Endothelial cell of umbilical vein (primary cell): ENCODE results near the gene POLN. TPM values are rescaled to one million over a fixed set of nuclear protein-coding genes. Genes with fewer than 3 reads are reported as not detected.

Source experiments
- BruUV-seq: library from RNA; stranded (reverse); fragments of 400-500 nt; replicated peaks from 2 replicates; lab custom pipeline; 2021; lab: Mats Ljungman, UMichigan
- CTCF ChIA-PET: fragments of 300-600, 350-600 bp; sonication (Branson Sonifier 250); formaldehyde crosslinking; loops from one replicate; lab custom pipeline; 2021; ENCODE audit warnings: antibody characterized with exemption, inconsistent platforms; lab: Charles Lee
- POLR2A ChIA-PET: fragments of 300-600, 350-600 bp; sonication (Branson Sonifier 250); formaldehyde crosslinking; loops from one replicate; lab custom pipeline; 2021; ENCODE audit warnings: antibody characterized with exemption, inconsistent platforms; lab: Charles Lee
- DNase-seq: peaks from one replicate; pipeline ENCODE4 v3.0.0-alpha.2; 2011; ENCODE audit warnings: low read depth, low spot score
- FAIRE-seq: peaks from 2 replicates; lab custom pipeline; 2011; peaks lifted over from hg19 to GRCh38; lab: Jason Lieb, UNC
- H2AFZ ChIP-seq: 2 replicates; pipeline ENCODE4 v1.6.0; 2012; ENCODE audit warnings: low read depth, low read length, control low read depth, inconsistent platforms
- H3K27ac ChIP-seq: 2 replicates; pipeline ENCODE4 v1.5.1; 2011; ENCODE audit warnings: low read depth, mild to moderate bottlenecking, control low read depth, low read length, moderate library complexity; ENCODE audit not compliant: insufficient read depth
- H3K27me3 ChIP-seq, 2 experiments: 2 replicates each; pipeline versions ENCODE4 v1.6.0 to v1.6.1; 2011; ENCODE audit warnings: low read length in 2 of 2, mixed read lengths in 1 of 2; ENCODE audit not compliant: control insufficient read depth in 2 of 2, insufficient read depth in 2 of 2
- H3K36me3 ChIP-seq, 2 experiments: 2 replicates in 1 of 2; 3 replicates in 1 of 2; pipeline ENCODE4 v1.5.1; 2011; ENCODE audit warnings: low read length in 2 of 2, mild to moderate bottlenecking in 1 of 2, moderate library complexity in 1 of 2; ENCODE audit not compliant: control insufficient read depth in 2 of 2, insufficient read depth in 2 of 2; ENCODE audit errors: extremely low read depth in 1 of 2
- H3K4me1 ChIP-seq: 3 replicates; pipeline ENCODE4 v1.5.1; 2011; ENCODE audit warnings: mild to moderate bottlenecking, low read length; ENCODE audit not compliant: control insufficient read depth, insufficient read depth; ENCODE audit errors: extremely low read depth
- H3K4me2 ChIP-seq: 2 replicates; pipeline ENCODE4 v1.6.1; 2011; ENCODE audit warnings: low read length, control low read depth, mixed read lengths; ENCODE audit not compliant: insufficient read depth
- H3K4me3 ChIP-seq, 3 experiments: fragments of 200-600 bp in 1 of 3; sonication (generic), shearing (Covaris generic) in 1 of 3; replicated peaks in 1 of 3; 2 replicates each; pipeline ENCODE4 v1.5.1; 2011 to 2016; ENCODE audit warnings: control low read depth in 3 of 3, low read length in 3 of 3, mild to moderate bottlenecking in 2 of 3, inconsistent platforms in 1 of 3, low read depth in 1 of 3, moderate library complexity in 1 of 3; ENCODE audit not compliant: insufficient read depth in 1 of 3
- H3K79me2 ChIP-seq: 2 replicates; pipeline ENCODE4 v1.6.0; 2012; ENCODE audit warnings: low read length, inconsistent platforms; ENCODE audit not compliant: control insufficient read depth, insufficient read depth
- H3K9ac ChIP-seq: replicated peaks from 2 replicates; pipeline ENCODE3; 2011; ENCODE audit warnings: low read length, control low read depth; ENCODE audit not compliant: insufficient read depth; ENCODE audit errors: extremely low read depth
- H3K9me1 ChIP-seq: replicated peaks from 3 replicates; pipeline ENCODE4 v1.6.0; 2011; ENCODE audit warnings: mild to moderate bottlenecking, low read length; ENCODE audit not compliant: control insufficient read depth, insufficient read depth; ENCODE audit errors: extremely low read depth
- H3K9me3 ChIP-seq: replicated peaks from 2 replicates; pipeline ENCODE4 v1.5.1; 2012; ENCODE audit warnings: low read length, inconsistent platforms; ENCODE audit not compliant: control insufficient read depth, insufficient read depth
- H4K20me1 ChIP-seq: replicated peaks from 2 replicates; pipeline ENCODE3; 2011; ENCODE audit warnings: mild to moderate bottlenecking, low read length; ENCODE audit not compliant: control insufficient read depth, insufficient read depth; ENCODE audit errors: extremely low read depth
- CTCF ChIP-seq, 2 donors: IDR thresholded peaks; 1 replicate in 1 of 2; 2 replicates in 1 of 2; pipeline ENCODE4 v1.5.1; 2011; ENCODE audit warnings: low read length in 2 of 2, mild to moderate bottlenecking in 2 of 2, moderate library complexity in 2 of 2, control low read depth in 1 of 2, inconsistent platforms in 1 of 2, low read depth in 1 of 2; ENCODE audit not compliant: insufficient read depth in 1 of 2; ENCODE audit errors: extremely low read depth in 1 of 2
- EZH2 ChIP-seq: IDR thresholded peaks from 2 replicates; pipeline ENCODE4 v1.6.1; 2012; ENCODE audit warnings: borderline replicate concordance, low read depth, mild to moderate bottlenecking, moderate library complexity, low read length, inconsistent platforms; ENCODE audit not compliant: severe bottlenecking
- FOS ChIP-seq: IDR thresholded peaks from 2 replicates; pipeline ENCODE4 v1.6.1; 2011; ENCODE audit warnings: mild to moderate bottlenecking, low read length, moderate library complexity, borderline replicate concordance; ENCODE audit not compliant: insufficient read depth
- GATA2 ChIP-seq: IDR thresholded peaks from 2 replicates; pipeline ENCODE4 v1.7.0; 2011; ENCODE audit warnings: low read depth, mild to moderate bottlenecking, moderate library complexity, mixed read lengths, low read length; ENCODE audit not compliant: insufficient read length, insufficient read depth
- JUN ChIP-seq: IDR thresholded peaks from 2 replicates; pipeline ENCODE4 v1.6.1; 2011; ENCODE audit warnings: borderline replicate concordance, low read depth; ENCODE audit not compliant: insufficient read length, insufficient read depth
- MAX ChIP-seq: IDR thresholded peaks from 2 replicates; pipeline ENCODE4 v1.6.1; 2011; ENCODE audit not compliant: insufficient read depth, insufficient read length
- MYC ChIP-seq: IDR thresholded peaks from one replicate; pipeline ENCODE4 v1.6.1; 2011; ENCODE audit warnings: mild to moderate bottlenecking, low read depth, low read length
- POLR2A ChIP-seq: IDR thresholded peaks from 2 replicates; pipeline ENCODE4 v1.6.1; 2012; ENCODE audit warnings: low read depth, mild to moderate bottlenecking, control low read depth, low read length
- POLR2AphosphoS5 ChIP-seq: IDR thresholded peaks from 2 replicates; pipeline ENCODE4 v1.6.1; 2012; ENCODE audit warnings: low read depth, mild to moderate bottlenecking, control low read depth, low read length, moderate library complexity; ENCODE audit not compliant: insufficient read depth
- dilution Hi-C: fragments of 300-500 bp; cut with MboI; formaldehyde crosslinking; loops from one replicate; pipeline ENCODE4 v1.15.0; 2019; ENCODE audit warnings: low sequenced_read_pairs; ENCODE audit not compliant: extremely low pct_ligation_motif_present
- intact Hi-C: fragments of 100-400 bp; cut with micrococcal nuclease; formaldehyde crosslinking; loops from one replicate; pipeline ENCODE4 v1.10.0; 2022
- polyA plus RNA-seq, 4 experiments: library from polyadenylated mRNA; depleted of rRNA in 3 of 4; stranded (reverse) in 3 of 4; unstranded in 1 of 4; fragments of >200 nt; gene quantifications; 2 replicates each; pipeline versions ENCODE4 v1.2.1 to v1.2.3, GENCODE V29; 2011 to 2012; ENCODE audit warnings: missing spikeins in 1 of 4
- total RNA-seq: library from RNA; stranded (reverse); gene quantifications from 2 replicates; pipeline ENCODE4 v1.2.3, GENCODE V29; 2021

Gene POLN
- total and polyA plus RNA-seq, 2 donors (not counting 3 experiments of a cell fraction or from before 2014, with no cell fraction given): 1.3 to 4.2 TPM

DNA sequence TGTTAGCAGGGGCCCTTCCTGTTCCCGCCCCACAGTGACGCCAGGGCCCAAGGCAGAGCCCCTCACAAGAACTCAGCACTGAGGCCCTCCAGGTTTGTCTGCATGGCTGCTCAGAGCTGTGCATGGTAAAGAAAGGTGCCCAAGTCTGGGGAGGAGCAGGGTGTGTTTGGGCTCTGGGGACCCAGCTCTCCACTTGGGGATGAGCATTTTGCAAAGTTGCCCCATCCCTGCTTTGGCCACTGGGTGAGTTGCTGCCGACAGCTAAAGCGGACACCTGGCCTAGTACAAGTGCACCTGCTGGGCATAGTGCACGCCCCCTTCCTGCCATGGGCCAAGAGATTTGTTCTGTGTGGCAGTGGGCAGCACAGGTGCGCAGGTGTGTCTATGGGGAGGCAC is 22.0 kb upstream of the POLN start:
- no peak for DNase-seq
- POLR2A ChIA-PET: no interaction called here
- H2AFZ ChIP-seq: no peak overlapping the region
- BruUV-seq: no TSS peak
- no peaks in the 10 kb centered on the region for H4K20me1 ChIP-seq
- H3K79me2 ChIP-seq: peaks cover 15% of the 10 kb centered on the region
- no peak overlapping the region for H3K27ac ChIP-seq
- CTCF ChIA-PET: no interaction called here
- no peak overlapping the region for H3K4me2 ChIP-seq
- peaks cover 0 to 2% of the 10 kb centered on the region in 2 experiments for H3K36me3 ChIP-seq
- no peak overlapping the region for H3K4me3 ChIP-seq
- no peaks in the 10 kb centered on the region for H3K27me3 ChIP-seq
- peaks cover 12% of the 10 kb centered on the region for H3K4me1 ChIP-seq
- intact Hi-C loops (loop anchor here (2.0 kb wide), 1 partner anchor 199 kb away; no protein-coding TSS in a partner anchor), dilution Hi-C loops (no loop called here)
- no peaks in the 10 kb centered on the region for H3K9me3 ChIP-seq
- H3K9me1 ChIP-seq: no peaks in the 10 kb centered on the region
- TF ChIP-seq JUN (no peak), POLR2A (no peak), GATA2 (no peak), MYC (no peak), POLR2AphosphoS5 (no peak), EZH2 (no peak), FOS (no peak), CTCF (IDR thresholded peaks at IDR 0.05; ENCODE audit: extremely low read depth in 1 of 2, insufficient read depth in 1 of 2, low read depth in 1 of 2, low read length in 2 of 2) (no peak), MAX (no peak)
- no peak overlapping the region for H3K9ac ChIP-seq
- no peak for FAIRE-seq
